ENCODE measurements around the gene ID1.
"Not testable (repeated sequence)": the region's sequence is repeated elsewhere in the genome, so short reads cannot be mapped to it uniquely, and the experiment has no call there.

ID1 gene

GRCh38 chr20:31596412-31596715 is 8.7 kb upstream of the ID1 start:
- DNase-seq (ENCODE audit: low read depth, low spot score) = not testable (repeated sequence)
- H3K27ac ChIP-seq = peak overlapping the region; percentile 92

- peak overlapping the region; percentile 92 for H3K27ac ChIP-seq
- DNase-seq (ENCODE audit: low read depth, low spot score) = no peak
These were observed 8.1 kb upstream of the ID1 start for GRCh38 chr20:31596831-31597480.

- DNase-seq (ENCODE audit: low read depth, low spot score) = no peak
- peak overlapping the region; percentile 92 for H3K27ac ChIP-seq
These were observed 7.6 kb upstream of the ID1 start for GRCh38 chr20:31597481-31597855.

GRCh38 chr20:31602431-31602778 is 2.7 kb upstream of the ID1 start:
- no peak for DNase-seq (ENCODE audit: low read depth, low spot score)
- H3K27ac ChIP-seq = peak overlapping the region; percentile 98

- peak overlapping the region; percentile 98 for H3K27ac ChIP-seq
- DNase-seq (ENCODE audit: low read depth, low spot score) = peak; percentile 57
These were observed 2.2 kb upstream of the ID1 start for GRCh38 chr20:31602779-31603441.

GRCh38 chr20:31603822-31604566 is 1.1 kb upstream of the ID1 start:
- peak overlapping the region; percentile 98 for H3K27ac ChIP-seq
- DNase-seq (ENCODE audit: low read depth, low spot score) = peak; percentile 84

GRCh38 chr20:31604567-31605030 is 490 bp upstream of the ID1 start:
- DNase-seq (ENCODE audit: low read depth, low spot score) = no peak
- peak overlapping the region; percentile 98 for H3K27ac ChIP-seq

- no peak for DNase-seq (ENCODE audit: low read depth, low spot score)
- peak overlapping the region; percentile 98 for H3K27ac ChIP-seq
These were observed 1.1 kb downstream of the ID1 start for GRCh38 chr20:31605902-31606803.

- DNase-seq (ENCODE audit: low read depth, low spot score) = peak; percentile 79
- H3K27ac ChIP-seq = peak overlapping the region; percentile 98
These were observed 1.9 kb downstream of the ID1 start for GRCh38 chr20:31606804-31607639.

GRCh38 chr20:31607640-31608250 is 2.7 kb downstream of the ID1 start:
- peak overlapping the region; percentile 98 for H3K27ac ChIP-seq
- DNase-seq (ENCODE audit: low read depth, low spot score) = no peak

GRCh38 chr20:31608251-31608945 is 3.3 kb downstream of the ID1 start:
- peak overlapping the region; percentile 98 for H3K27ac ChIP-seq
- DNase-seq (ENCODE audit: low read depth, low spot score) = no peak

- DNase-seq (ENCODE audit: low read depth, low spot score) = not testable (repeated sequence)
- H3K27ac ChIP-seq = peak overlapping the region; percentile 98
These were observed 7.2 kb downstream of the ID1 start for GRCh38 chr20:31612271-31612640.

- no peak overlapping the region for H3K27ac ChIP-seq
- no peak for DNase-seq (ENCODE audit: low read depth, low spot score)
These were observed 10.3 kb downstream of the ID1 start for GRCh38 chr20:31615416-31615815.

- no peak for DNase-seq (ENCODE audit: low read depth, low spot score)
- no peak overlapping the region for H3K27ac ChIP-seq
These were observed 12.5 kb downstream of the ID1 start for GRCh38 chr20:31617432-31618104.

- no peak for DNase-seq (ENCODE audit: low read depth, low spot score)
These were observed 15.2 kb downstream of the ID1 start for GRCh38 chr20:31620246-31620645.

GRCh38 chr20:31623123-31623505 is 18.0 kb downstream of the ID1 start:
- not testable (repeated sequence) for DNase-seq (ENCODE audit: low read depth, low spot score); H3K27ac ChIP-seq

More at GRCh38 chr20:31620246-31620645, 15.2 kb downstream of the ID1 start:
- no peak overlapping the region for H3K27ac ChIP-seq

- not testable (repeated sequence) for H3K27ac ChIP-seq; DNase-seq (ENCODE audit: low read depth, low spot score)
These were observed 21.4 kb downstream of the ID1 start for GRCh38 chr20:31626534-31626933.

- DNase-seq (ENCODE audit: low read depth, low spot score); H3K27ac ChIP-seq: not testable (repeated sequence)
These were observed 23.0 kb downstream of the ID1 start for GRCh38 chr20:31628057-31628456.

All from epithelial cell of prostate (primary cell).